NT2/D1 (cell line): ENCODE data around the gene ZNF326.

Experiments
- DNase-seq: peaks from one replicate; pipeline ENCODE4 v3.0.0-alpha.2; 2011; ENCODE audit warnings: low read depth, low spot score
- H3K27me3 ChIP-seq: 2 replicates; pipeline ENCODE4 v1.6.0; 2011; ENCODE audit warnings: mild to moderate bottlenecking; ENCODE audit not compliant: insufficient read length, insufficient read depth
- H3K36me3 ChIP-seq: 2 replicates; pipeline ENCODE4 v1.6.1; 2011; ENCODE audit warnings: mild to moderate bottlenecking, low read length, mixed read lengths; ENCODE audit not compliant: insufficient read depth, insufficient read length
- H3K4me1 ChIP-seq: 2 replicates; pipeline ENCODE4 v1.5.1; 2011; ENCODE audit not compliant: insufficient read depth, insufficient read length
- H3K4me3 ChIP-seq: 2 replicates; pipeline ENCODE4 v1.5.1; 2011; ENCODE audit warnings: low read depth; ENCODE audit not compliant: insufficient read length
- H3K9ac ChIP-seq: 2 replicates; pipeline ENCODE4 v1.6.0; 2011; ENCODE audit warnings: low read depth; ENCODE audit not compliant: insufficient read length
- H3K9me3 ChIP-seq: 2 replicates; pipeline ENCODE4 v1.5.1; 2011; ENCODE audit warnings: mild to moderate bottlenecking, low read length; ENCODE audit not compliant: insufficient read depth
- SUZ12 ChIP-seq: IDR thresholded peaks from 2 replicates; pipeline ENCODE4 v1.6.1; 2011; ENCODE audit not compliant: insufficient read length, insufficient read depth; ENCODE audit errors: extremely low read depth
- YY1 ChIP-seq: IDR thresholded peaks from 2 replicates; pipeline ENCODE4 v1.6.1; 2011; ENCODE audit not compliant: insufficient read length, insufficient read depth
- ZNF274 ChIP-seq: IDR thresholded peaks from 2 replicates; pipeline ENCODE4 v1.6.1; 2011; ENCODE audit warnings: mild to moderate bottlenecking, low read depth, low read length

Gene ZNF326

DNA sequence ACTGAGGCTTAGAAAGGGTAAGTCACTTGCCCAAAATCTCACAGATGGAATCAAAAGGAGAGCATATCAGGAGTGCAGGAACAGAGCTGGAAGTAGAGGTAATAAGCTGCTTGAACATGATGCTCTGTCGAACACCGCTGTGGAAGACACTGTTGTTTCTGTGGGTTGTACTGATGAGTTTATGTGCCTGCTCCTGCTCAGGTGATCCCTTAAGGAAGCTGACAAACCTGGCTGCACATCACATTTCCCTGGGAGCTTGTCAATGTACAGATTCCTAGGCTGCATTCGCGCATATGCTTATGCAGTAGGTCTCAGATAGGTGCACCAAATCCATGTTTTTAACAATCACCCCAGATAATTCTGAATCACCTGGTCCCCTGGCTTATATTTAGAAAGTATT lies 79.7 kb downstream of the ZNF326 start:
- Histone ChIP-seq H3K27me3 (no peaks in the 10 kb centered on the region), H3K9me3 (no peaks in the 10 kb centered on the region), H3K4me3 (no peak overlapping the region), H3K36me3 (no peaks in the 10 kb centered on the region), H3K4me1 (no peaks in the 10 kb centered on the region), H3K9ac (no peak overlapping the region)
- no peak for TF ChIP-seq SUZ12
- TF ChIP-seq YY1: no peak
- no peak for TF ChIP-seq ZNF274
- DNase-seq: no peak

DNA sequence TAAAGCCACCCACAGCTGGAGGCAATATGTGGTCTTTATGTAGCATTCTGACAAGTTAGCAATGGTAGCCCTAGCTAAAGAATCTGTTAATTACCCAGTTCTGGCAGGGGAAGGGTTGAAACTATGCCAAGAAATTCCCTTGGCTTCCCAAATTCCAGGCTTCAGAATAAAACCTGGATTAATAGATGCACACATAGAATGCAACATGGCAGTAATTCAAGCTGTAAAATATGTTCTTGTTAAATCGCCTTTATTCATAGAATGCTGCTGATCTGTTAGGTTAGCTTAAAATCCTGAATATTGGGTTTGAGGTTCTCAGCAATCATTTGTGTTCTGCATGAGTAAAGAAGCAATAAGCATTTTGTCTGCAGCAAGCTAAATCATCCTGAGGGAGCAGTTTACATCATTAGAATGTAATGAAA lies 80.1 kb downstream of the ZNF326 start:
- no peak for TF ChIP-seq SUZ12
- TF ChIP-seq YY1: no peak
- no peak for TF ChIP-seq ZNF274
- no peaks in the 10 kb centered on the region for H3K27me3 ChIP-seq
- no peak overlapping the region for H3K9ac ChIP-seq
- H3K9me3 ChIP-seq: no peaks in the 10 kb centered on the region
- no peak for DNase-seq
- H3K4me1 ChIP-seq: no peaks in the 10 kb centered on the region
- no peaks in the 10 kb centered on the region for H3K36me3 ChIP-seq
- no peak overlapping the region for H3K4me3 ChIP-seq

DNA sequence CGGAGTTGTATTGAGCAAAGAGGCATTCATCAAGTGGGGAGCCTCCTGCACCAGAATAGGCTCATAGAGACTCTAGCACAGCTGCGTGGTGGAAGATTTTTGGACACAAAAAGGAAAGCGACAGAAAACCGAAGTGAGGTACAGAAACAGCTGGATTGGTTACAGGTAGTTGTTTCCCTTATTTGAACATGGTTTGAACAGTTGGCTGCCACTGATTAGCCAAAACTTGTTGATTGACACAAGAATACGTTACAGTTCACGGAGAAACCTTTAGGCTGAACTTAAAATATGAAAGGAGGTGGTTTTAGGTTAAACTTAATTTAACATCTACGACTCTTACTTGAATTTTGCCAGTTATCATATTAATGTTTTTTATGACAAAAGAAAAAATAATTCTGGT lies 89.1 kb downstream of the ZNF326 start:
- H3K9ac ChIP-seq: no peak overlapping the region
- H3K4me1 ChIP-seq: no peaks in the 10 kb centered on the region
- no peaks in the 10 kb centered on the region for H3K27me3 ChIP-seq
- TF ChIP-seq SUZ12 (no peak), YY1 (no peak)
- H3K36me3 ChIP-seq: no peaks in the 10 kb centered on the region
- no peaks in the 10 kb centered on the region for H3K9me3 ChIP-seq
- no peak overlapping the region for H3K4me3 ChIP-seq
- no peak for DNase-seq
